Uterus (tissue), 4 donors: ENCODE measurements around the gene CLIP2. TPM values are rescaled to one million over a fixed set of nuclear protein-coding genes. Genes with fewer than 3 reads are reported as not detected.

Experiments used
- DNase-seq, 2 donors: peaks; one replicate each; pipeline ENCODE4 v3.0.0-alpha.2; 2019 to 2020
- H3K27ac ChIP-seq, 2 donors: fragments of 200-600 bp; sonication (generic); 1 replicate in 1 of 2; 2 replicates in 1 of 2; pipeline ENCODE4 v1.5.1; 2016 to 2018
- H3K27me3 ChIP-seq, 2 donors: fragments of 200-600 bp; sonication (generic); one replicate each; pipeline ENCODE4 v1.5.1; 2018 to 2019; ENCODE audit warnings: control low read depth in 1 of 2
- H3K36me3 ChIP-seq, 2 donors: fragments of 200-600 bp; sonication (generic); one replicate each; pipeline ENCODE4 v1.5.1; 2019; ENCODE audit warnings: control low read depth in 1 of 2
- H3K4me1 ChIP-seq, 2 donors: fragments of 200-600 bp; sonication (generic); one replicate each; pipeline ENCODE4 v1.5.1; 2018 to 2019; ENCODE audit warnings: control low read depth in 1 of 2
- H3K4me3 ChIP-seq, 2 donors: fragments of 200-600 bp; sonication (generic); 1 replicate in 1 of 2; 2 replicates in 1 of 2; pipeline ENCODE4 v1.5.1; 2018 to 2019; ENCODE audit warnings: mild to moderate bottlenecking in 1 of 2
- H3K9me3 ChIP-seq, 2 donors: fragments of 200-600 bp; sonication (generic); one replicate each; pipeline ENCODE4 v1.5.1; 2019; ENCODE audit warnings: control low read depth in 1 of 2
- POLR2A ChIP-seq, 2 donors: fragments of 450-650 bp; IDR thresholded peaks; one replicate each; pipeline ENCODE4 v1.6.1; 2016; ENCODE audit warnings: antibody characterized with exemption in 2 of 2, mild to moderate bottlenecking in 1 of 2, moderate library complexity in 1 of 2
- intact Hi-C: fragments of 100-400 bp; cut with DNase I; formaldehyde crosslinking; loops from one replicate; pipeline ENCODE4 v1.15.1; 2023; ENCODE audit warnings: low total_unique reads
- total RNA-seq, 4 donors: library from RNA; depleted of rRNA in 3 of 4; stranded (reverse); fragments of >200 nt in 3 of 4; gene quantifications; one replicate each; pipeline versions ENCODE4 v1.1.0 to v1.2.4, GENCODE V29; 2014 to 2023
- TF ChIP-seq, protein P1 (sequence below), 4 experiments: fragments of 200-600 bp in 2 of 4; fragments of 450-650 bp in 2 of 4; sonication (generic) in 2 of 4; IDR thresholded peaks; one replicate each; pipeline ENCODE4 v1.5.1; 2016 to 2019; ENCODE audit warnings: antibody characterized with exemption in 4 of 4, mild to moderate bottlenecking in 2 of 4, moderate library complexity in 1 of 4
- donor health status: DM: yes; HTN: yes; CAD: no.

Gene CLIP2
- total RNA-seq, 4 donors from 2014 or later: 20.3 to 41.8 (median 28.4) TPM

DNA sequence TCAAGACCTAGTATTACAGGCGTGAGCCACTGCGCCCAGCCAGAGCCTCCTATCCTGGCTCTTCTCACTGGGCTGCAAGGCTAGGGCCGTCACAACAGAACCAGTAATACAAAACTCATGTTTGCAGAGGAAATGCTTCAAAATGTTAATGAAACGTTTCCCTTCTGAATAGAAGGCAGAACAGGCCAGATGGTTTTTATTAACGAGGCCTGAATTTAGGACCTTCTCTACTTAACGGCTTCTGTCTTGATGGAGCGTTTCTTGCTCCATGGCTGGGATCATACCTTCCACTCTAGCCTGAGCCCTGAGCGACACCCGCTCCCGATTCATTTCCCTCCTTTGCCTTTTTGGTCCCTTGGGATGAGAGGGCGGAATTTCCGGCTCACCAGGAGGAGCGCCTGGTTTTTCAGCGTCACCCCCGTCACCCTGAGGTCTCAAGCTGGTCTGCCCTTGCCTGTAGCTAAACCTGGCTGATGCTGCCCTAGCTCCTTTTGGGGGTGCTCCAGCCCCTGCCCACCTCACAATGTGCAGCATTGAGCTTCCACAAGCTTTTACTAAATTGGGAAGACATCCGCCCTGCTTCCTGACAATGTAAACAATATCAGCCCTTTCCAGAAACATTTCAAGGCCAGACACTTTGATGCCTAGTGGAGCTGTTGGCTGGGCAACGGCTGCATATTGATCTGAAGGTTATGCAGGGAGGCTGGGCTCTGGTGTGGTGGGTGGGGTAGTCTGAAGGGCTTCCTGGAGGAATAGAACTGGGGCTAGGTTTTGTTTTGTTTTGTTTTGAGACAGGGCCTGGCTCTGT is 5.2 kb downstream of the CLIP2 start:
- intact Hi-C loops: no loop called here
- Histone ChIP-seq H3K27me3 (no peaks in the 10 kb centered on the region), H3K27ac (peak overlapping the region; percentile 11 to 28), H3K36me3 (no peaks in the 10 kb centered on the region), H3K9me3 (no peaks in the 10 kb centered on the region), H3K4me3 (no peak overlapping the region), H3K4me1 (peaks cover 3 to 8% of the 10 kb centered on the region in 2 donors)
- no peak for TF ChIP-seq POLR2A (IDR thresholded peaks at IDR 0.05)
- TF ChIP-seq, protein P1, sequence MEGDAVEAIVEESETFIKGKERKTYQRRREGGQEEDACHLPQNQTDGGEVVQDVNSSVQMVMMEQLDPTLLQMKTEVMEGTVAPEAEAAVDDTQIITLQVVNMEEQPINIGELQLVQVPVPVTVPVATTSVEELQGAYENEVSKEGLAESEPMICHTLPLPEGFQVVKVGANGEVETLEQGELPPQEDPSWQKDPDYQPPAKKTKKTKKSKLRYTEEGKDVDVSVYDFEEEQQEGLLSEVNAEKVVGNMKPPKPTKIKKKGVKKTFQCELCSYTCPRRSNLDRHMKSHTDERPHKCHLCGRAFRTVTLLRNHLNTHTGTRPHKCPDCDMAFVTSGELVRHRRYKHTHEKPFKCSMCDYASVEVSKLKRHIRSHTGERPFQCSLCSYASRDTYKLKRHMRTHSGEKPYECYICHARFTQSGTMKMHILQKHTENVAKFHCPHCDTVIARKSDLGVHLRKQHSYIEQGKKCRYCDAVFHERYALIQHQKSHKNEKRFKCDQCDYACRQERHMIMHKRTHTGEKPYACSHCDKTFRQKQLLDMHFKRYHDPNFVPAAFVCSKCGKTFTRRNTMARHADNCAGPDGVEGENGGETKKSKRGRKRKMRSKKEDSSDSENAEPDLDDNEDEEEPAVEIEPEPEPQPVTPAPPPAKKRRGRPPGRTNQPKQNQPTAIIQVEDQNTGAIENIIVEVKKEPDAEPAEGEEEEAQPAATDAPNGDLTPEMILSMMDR (IDR thresholded peaks at IDR 0.05): no peak
- peak in 1 of 2 donors; percentile 33 for DNase-seq

DNA sequence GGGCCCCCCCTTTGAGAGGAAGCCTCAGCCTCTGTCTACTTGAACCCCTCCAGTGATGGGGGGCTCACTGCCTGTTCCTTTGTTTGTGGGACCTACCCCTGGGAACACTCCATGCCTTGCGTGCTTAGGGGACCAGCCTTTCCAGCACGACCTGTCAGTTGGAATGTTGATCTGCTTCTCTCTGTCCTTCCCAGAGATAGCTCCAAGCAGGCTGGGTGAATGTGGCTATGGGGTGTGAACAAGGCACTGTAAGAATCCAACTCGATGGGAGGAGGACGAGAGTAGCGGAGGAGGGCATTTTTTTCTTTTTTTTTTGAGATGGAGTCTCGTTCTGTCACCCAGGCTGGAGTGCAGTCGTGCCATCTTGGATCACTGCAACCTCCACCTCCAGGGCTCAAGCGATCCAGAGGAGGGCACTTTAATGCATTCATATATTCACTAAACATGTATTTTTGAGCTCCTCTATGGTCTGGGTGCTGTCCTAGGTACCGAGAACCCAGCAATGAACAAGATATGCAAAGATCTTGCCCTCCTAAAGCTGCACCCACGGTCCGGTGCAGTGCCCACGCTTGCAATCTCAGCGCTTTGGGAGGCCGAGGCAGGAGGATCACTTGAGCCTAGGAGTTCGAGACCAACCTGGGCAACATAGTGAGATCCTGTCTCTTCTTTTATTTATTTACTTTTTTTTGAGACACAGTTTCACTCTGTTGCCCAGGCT is 8.5 kb downstream of the CLIP2 start:
- Histone ChIP-seq H3K4me3 (no peak overlapping the region), H3K27ac (no peak overlapping the region), H3K4me1 (peaks cover 0 to 3% of the 10 kb centered on the region in 2 donors), H3K9me3 (no peaks in the 10 kb centered on the region), H3K36me3 (no peaks in the 10 kb centered on the region), H3K27me3 (no peaks in the 10 kb centered on the region)
- TF ChIP-seq POLR2A (IDR thresholded peaks at IDR 0.05): no peak
- TF ChIP-seq, protein P1 (IDR thresholded peaks at IDR 0.05): no peak
- intact Hi-C loops: no loop called here
- DNase-seq: no peak

DNA sequence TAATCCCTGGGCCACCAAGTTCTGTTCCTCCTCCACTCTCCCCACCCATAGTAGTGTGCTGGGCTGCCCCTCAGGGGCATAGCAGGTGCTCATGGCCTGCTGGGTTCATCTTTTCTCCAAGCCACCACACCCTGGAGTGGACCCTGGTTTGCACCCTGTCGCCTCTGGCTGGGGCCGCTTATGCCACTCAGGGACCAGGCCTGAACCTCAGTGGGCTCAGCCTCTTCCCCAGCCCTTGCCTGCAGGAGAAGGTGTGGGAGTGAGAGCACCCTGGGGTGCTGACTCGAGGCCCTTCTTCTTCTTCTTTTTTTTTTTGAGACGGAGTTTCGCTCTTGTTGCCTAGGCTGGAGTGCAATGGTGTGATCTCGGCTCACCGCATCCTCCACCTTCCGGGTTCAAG is 10.2 kb downstream of the CLIP2 start:
- TF ChIP-seq, protein P1 (IDR thresholded peaks at IDR 0.05): no peak
- TF ChIP-seq POLR2A (IDR thresholded peaks at IDR 0.05): no peak
- Histone ChIP-seq H3K27ac (no peak overlapping the region), H3K4me3 (no peak overlapping the region), H3K4me1 (peaks cover 0 to 2% of the 10 kb centered on the region in 2 donors), H3K9me3 (no peaks in the 10 kb centered on the region), H3K27me3 (no peaks in the 10 kb centered on the region), H3K36me3 (no peaks in the 10 kb centered on the region)
- intact Hi-C loops: no loop called here
- no peak for DNase-seq

DNA sequence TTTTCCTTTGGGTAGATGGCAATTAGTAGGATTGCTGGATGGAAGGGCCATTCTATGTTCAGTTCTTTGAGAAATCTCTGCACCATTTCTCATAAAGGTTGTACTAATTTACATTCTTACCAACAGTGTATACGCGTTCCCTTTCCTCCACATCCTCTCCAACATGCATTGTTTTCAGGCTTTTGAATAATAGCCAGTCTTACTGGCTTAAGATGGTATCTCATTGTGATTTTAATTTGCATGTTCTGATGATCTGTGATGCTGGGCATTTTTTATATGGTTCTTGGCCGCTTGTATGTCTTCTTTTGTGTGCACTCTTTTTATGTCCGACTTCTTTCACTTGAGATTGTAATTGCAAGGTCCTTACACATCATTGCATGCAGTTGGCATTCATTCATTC is 11.7 kb downstream of the CLIP2 start:
- DNase-seq: no peak
- Histone ChIP-seq H3K27me3 (no peaks in the 10 kb centered on the region), H3K36me3 (no peaks in the 10 kb centered on the region), H3K27ac (no peak overlapping the region), H3K4me3 (no peak overlapping the region), H3K9me3 (no peaks in the 10 kb centered on the region), H3K4me1 (peaks cover 0 to under 1% of the 10 kb centered on the region in 2 donors)
- no peak for TF ChIP-seq POLR2A (IDR thresholded peaks at IDR 0.05)
- TF ChIP-seq, protein P1 (IDR thresholded peaks at IDR 0.05): no peak
- intact Hi-C loops: no loop called here

DNA sequence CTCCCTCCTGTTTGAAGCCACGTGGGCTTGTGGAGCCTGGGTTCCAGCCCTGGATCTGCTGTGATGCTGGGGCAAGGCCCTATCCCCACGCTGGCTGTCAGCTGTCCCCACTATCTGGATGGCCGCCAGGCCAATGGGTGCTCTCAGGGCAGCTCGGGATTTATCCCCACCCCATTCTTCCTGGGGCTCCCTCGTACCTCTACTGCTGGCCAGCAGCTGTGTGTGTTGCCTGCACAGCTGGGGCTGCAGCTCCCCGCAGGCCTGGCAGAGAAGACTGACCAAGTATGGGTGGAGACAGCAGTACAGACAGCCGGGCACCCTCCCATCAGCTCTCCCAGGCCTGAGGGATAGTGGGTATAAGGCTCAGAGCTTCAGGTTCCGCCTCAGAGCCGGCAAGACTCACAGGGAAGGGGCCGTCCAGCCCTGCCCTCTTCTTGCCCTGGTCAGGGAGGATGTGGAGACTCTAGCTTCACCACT is 13.6 kb downstream of the CLIP2 start:
- intact Hi-C loops: no loop called here
- no peak for TF ChIP-seq POLR2A (IDR thresholded peaks at IDR 0.05)
- TF ChIP-seq, protein P1 (IDR thresholded peaks at IDR 0.05): no peak
- no peak overlapping the region for H3K27ac ChIP-seq

More for the DNA sequence above, 13.6 kb downstream of the CLIP2 start:
- H3K36me3 ChIP-seq: no peaks in the 10 kb centered on the region
- DNase-seq: no peak
- no peak overlapping the region for H3K4me3 ChIP-seq
- no peaks in the 10 kb centered on the region for H3K27me3 ChIP-seq
- H3K9me3 ChIP-seq: no peaks in the 10 kb centered on the region
- H3K4me1 ChIP-seq: peaks cover 0 to 15% of the 10 kb centered on the region in 2 donors
